GM12872 (cell line): ENCODE measurements around the gene CROT.

Source experiments
- TF ChIP-seq, protein P1 (sequence below): IDR thresholded peaks from 3 replicates; pipeline ENCODE4 v1.5.1; 2011; ENCODE audit warnings: low read depth, mild to moderate bottlenecking, low read length, moderate library complexity; ENCODE audit not compliant: insufficient read depth

Gene CROT

DNA sequence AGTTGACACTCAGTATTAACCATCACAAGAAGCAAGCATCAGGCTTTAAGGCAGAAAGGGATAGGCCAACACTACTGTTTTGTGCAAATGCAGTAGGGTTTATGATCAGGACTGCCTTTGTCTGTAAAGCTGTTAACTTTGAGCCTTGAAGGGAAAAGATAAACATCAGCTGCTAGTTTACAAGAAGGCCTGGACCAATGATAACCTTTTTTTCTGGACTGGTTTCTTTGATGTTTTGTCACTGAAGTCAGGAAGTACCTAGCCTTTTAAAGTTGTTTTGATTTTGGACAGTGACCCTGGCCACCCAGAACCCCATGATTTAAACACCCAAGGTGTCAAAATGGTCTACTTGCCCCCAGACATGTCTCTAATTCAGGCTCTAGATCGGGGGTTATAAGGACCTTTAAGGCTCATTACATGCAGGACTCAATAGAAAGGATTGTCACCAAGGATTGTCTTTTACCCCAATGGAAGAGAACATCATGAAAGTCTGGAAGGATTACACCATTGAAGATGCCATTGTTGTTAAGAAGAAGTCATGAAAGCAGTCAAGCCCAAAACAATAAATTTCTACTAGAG, 50.1 kb downstream of the CROT start:
- TF ChIP-seq, protein P1, sequence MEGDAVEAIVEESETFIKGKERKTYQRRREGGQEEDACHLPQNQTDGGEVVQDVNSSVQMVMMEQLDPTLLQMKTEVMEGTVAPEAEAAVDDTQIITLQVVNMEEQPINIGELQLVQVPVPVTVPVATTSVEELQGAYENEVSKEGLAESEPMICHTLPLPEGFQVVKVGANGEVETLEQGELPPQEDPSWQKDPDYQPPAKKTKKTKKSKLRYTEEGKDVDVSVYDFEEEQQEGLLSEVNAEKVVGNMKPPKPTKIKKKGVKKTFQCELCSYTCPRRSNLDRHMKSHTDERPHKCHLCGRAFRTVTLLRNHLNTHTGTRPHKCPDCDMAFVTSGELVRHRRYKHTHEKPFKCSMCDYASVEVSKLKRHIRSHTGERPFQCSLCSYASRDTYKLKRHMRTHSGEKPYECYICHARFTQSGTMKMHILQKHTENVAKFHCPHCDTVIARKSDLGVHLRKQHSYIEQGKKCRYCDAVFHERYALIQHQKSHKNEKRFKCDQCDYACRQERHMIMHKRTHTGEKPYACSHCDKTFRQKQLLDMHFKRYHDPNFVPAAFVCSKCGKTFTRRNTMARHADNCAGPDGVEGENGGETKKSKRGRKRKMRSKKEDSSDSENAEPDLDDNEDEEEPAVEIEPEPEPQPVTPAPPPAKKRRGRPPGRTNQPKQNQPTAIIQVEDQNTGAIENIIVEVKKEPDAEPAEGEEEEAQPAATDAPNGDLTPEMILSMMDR: no peak

GRCh38 chr7:87398446-87398845, 53.0 kb downstream of the CROT start:
- TF ChIP-seq, protein P1: no peak

- TF ChIP-seq, protein P1: no peak
Observed at GRCh38 chr7:87404674-87405073, 59.2 kb downstream of the CROT start.

DNA sequence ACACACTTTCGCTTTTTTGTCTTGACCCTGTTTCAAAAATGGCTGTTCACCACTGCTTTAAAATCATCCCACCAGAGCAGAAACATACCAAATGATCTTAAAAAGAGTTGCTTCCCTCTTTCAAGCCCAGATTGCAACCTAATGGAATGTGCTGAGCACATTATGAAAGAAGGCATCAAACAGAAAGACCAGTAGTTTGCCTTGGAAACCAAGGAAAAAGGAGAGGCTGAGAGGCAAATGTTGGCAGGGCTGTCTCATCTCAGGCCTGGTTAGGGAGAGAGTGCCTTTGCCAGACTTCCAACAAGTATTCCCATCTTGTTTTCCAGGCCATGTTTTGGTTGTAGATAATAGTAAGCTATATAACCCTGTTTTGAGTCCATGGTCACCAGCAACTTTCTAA, 65.7 kb downstream of the CROT start:
- TF ChIP-seq, protein P1: no peak

DNA sequence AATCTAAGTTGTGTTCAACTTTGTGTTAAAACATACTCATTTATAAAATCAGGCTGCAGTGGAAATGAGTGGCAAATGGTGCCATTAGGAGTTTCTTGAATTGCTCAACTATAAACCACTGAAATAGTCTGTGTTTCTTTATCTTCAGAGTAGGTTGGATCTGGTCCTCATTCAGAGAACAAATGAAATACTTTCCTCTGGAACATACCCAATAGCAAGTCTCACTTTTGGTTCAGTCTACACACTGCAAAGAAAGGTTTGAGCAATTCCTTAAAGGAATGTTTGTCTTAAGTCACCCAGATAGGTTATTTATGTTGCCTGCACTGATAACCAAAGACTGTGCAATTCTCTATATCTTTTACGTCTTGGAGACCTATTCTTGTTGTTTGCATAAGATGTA, 67.6 kb downstream of the CROT start:
- TF ChIP-seq, protein P1: no peak

GRCh38 chr7:87413951-87414793, 68.7 kb downstream of the CROT start:
- TF ChIP-seq, protein P1: no peak

- TF ChIP-seq, protein P1: no peak
Observed at GRCh38 chr7:87414794-87415188, 69.3 kb downstream of the CROT start.
